Inflammatory macrophage treated with lipopolysaccharide for 4 hours (primary cell): ENCODE data around the gene SIGLEC15.
A peak's percentile ranks its signal among the peaks of the same experiment; 100 is the strongest.
"Not testable (repeated sequence)": the region's sequence is repeated elsewhere in the genome, so short reads cannot be mapped to it uniquely, and the experiment has no call there.

Experiments
- DNase-seq: peaks from one replicate; pipeline ENCODE4 v3.0.0-alpha.2; 2020

Gene SIGLEC15, protein sequence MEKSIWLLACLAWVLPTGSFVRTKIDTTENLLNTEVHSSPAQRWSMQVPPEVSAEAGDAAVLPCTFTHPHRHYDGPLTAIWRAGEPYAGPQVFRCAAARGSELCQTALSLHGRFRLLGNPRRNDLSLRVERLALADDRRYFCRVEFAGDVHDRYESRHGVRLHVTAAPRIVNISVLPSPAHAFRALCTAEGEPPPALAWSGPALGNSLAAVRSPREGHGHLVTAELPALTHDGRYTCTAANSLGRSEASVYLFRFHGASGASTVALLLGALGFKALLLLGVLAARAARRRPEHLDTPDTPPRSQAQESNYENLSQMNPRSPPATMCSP

DNA sequence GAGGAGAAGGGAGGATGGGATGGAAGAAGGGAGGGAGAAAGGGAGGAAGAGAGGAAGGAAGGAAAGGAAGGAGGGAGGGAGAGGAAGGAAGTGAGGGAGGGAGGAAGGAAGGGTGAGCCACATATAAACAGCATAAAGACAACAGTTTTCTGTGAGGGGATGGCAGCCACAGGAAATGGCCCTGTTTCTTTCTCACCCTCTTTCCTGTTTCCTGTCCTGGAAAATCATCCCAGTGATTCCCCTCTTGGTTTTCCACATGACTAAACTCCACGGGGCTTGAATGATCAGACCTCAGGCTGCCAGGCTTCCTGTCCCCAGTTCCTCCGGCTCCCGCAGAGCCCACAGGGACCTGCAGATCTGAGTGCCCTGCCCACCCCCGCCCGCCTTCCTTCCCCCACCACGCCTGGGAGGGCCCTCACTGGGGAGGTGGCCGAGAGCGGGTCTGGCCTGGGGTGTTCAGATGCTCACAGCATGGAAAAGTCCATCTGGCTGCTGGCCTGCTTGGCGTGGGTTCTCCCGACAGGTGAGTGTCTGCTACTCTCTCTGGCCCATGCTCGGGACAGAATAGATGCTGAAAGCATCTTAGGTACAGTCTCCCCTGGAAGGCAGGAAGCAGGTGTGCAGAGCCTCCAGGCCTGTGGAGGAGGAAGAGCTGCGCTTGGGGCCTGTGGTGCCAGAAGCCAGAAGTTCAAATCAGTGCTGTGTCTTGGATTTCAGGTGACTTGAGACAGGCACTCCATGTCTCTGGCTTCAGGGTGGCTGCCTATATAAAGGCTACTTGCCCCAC lies at the start of gene SIGLEC15:
Gene SIGLEC15 (plus strand): TSS at position 418 of the 787 bp plus-strand sequence. CDS start 54 bp downstream, at position 472.
- DNase-seq: peak; percentile 41

DNA sequence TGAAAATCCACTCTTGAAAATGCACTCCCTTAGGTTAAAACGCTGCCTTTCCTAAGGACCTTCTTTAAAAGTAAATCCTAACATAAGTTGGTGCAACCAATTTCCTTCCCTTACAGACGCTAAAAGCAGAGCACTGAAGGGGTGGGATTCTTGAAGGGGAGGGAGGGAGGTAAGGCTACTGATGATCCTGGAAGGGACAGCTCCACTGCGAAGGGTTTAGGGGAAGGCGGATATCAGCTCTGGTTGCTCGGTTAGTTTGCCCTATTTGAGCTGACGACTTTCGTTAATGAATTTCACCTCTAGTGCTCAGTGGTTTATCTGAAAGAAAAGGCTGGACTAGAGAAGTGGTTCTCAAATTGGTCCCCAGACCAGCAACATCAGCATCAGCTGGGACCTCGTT lies 49.7 kb upstream of the SIGLEC15 start:
- no peak for DNase-seq

DNA sequence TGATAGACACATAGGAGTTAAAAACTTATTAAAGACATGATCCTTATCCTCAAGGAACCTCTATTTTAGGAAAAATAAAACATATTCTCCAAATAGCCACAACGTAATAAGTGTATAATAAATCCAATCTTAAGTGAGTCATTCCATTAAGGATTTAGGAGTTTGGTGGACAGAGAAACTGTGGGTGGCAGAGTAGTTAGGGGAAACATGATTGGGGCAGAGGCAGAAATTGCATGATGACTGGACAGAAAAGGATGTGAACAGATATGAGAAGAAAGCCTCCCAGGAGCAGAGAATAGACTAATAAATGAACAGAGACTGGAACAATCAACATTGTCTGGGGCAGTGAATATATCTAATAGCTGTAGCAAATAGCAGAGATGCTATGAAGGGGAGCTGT lies 48.1 kb upstream of the SIGLEC15 start:
- DNase-seq: no peak

DNA sequence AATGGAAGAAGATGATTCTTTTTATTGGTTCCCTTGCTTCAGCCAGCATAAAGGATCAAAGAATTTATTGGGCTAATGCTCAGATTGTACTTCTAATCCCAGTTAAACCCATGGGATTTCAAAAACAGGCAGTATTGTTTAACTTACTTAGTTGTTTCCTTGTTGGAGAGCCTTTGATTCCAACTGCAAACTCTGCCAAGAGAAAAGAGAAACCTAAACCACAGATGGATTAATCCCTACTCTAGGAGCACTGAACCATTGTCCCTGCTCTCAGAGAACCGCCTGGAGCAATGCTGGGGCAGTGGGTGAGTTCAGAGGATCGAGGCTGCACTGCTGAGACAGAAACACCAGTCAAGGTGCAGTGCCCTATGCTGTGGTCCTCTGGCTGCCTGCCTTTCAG lies 44.9 kb upstream of the SIGLEC15 start:
- DNase-seq: no peak

DNA sequence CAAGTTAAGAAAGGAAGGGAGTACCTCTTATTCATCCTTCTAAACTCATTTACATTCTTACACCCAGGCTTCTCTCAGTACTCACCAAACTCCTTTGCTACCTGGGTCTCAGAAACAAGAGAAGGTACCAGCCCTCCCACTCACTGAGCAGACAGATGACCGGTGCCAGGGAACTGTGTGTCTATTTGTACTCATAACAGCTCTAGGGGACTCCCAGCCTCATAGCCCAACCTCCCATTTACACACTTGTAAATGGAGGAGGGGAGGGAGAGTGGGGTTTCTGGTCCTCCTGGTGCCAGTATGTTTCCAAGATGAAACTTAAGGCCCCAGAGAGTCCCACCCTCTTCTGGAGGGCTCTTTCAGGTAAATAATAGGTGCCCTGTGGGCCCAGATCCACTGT lies 42.8 kb upstream of the SIGLEC15 start:
- DNase-seq: no peak

DNA sequence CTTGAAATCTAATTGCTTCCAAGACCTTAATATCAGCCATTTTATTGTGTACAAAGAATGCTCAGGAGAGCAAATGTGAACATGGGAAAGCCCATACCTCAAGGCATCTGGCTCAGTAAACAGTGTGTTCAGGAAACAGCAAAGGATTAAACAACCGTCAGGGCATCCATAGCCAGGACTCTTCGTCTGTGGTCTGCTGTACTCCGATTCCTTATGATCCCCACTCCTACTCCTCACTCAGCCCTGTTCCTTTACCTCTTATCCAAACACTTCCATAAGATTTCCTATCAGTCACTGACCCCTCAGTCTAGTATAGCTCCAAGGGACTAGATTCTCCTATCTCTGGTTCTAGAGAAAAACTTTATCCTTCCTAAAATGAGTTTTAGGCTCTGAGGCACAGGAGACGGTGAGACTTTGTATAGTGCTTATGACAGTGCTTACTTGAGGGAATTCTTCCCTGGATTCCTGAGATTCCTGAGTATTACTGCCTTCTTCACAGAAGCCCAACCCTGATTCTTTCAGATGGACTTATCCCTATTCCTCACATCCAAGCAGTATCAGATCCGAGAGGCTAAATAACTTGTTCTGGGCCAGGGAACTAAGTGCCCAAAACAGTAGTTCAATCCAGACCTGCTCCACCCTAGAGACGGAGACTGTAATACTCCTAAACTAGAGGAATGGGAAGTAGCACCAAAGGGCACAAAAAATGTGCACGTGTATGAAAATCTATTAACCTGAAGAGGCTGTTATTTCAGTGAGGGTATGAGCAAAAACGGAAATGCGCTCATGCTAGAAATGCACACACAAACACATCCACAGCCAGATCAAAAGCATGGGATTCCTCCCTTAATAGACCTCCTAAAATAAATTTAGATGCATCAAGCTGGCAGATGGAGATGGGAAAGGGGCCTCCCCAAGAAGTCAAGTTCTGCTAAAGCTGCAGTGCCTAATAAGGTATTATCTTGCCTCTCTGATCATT lies 42.1 kb upstream of the SIGLEC15 start:
- no peak for DNase-seq

DNA sequence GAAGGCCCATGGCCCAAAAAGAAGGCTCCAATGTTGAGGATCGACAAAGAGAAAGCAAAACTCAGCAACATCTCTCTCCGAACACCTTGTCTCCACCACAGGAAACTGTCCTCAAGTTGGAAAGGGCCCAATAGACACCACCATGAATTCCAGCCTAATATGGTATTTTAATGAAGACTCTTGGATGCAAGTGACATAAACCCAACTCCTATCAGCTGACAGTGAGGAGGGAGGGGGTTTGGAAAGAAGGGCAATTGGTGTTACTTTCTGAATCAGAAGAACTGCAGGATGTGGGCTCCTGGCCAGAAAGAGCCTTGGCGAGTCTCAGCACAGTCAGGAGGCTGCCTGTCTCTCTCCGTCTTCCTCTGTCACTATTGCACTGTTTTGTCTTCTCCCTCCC lies 40.3 kb upstream of the SIGLEC15 start:
- DNase-seq: peak; percentile 5

DNA sequence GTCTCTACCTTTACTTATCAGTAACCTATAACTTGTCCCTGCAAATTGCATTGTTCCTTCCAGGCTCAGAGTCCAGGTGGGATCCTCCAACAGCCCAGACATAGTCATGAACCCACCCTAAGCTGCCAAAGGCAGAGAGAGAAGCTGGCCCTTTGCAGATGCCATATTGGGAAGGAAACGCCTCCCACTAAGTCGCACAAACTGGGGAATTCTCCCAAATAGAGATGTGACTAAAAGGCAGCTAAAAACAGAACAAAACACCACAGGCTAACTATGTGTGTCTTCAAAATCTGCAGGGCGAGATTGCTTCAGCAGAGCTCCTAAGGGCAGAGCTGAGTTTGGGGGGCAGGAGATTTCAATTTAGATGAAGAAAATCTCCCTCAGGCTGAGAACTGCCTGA lies 38.5 kb upstream of the SIGLEC15 start:
- DNase-seq: no peak

DNA sequence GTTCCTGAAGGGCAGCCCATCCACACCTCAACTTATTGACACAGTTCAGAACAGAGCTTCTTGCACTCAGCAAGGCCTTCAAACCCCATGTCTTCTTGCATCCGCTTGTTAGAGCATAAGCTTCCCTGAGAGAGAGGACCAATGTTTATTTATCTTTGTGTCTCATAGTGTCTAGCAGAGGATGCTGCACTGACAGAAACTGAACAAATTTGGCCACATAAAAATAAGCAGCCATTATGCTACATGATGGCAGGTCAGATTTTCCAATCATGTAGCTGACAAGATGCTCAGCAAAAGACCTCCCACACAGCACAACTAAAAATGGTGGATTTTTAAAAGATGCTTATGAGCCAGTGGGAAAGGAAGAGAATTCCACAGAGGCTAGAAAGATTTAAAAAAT lies 38.1 kb upstream of the SIGLEC15 start:
- DNase-seq: no peak

DNA sequence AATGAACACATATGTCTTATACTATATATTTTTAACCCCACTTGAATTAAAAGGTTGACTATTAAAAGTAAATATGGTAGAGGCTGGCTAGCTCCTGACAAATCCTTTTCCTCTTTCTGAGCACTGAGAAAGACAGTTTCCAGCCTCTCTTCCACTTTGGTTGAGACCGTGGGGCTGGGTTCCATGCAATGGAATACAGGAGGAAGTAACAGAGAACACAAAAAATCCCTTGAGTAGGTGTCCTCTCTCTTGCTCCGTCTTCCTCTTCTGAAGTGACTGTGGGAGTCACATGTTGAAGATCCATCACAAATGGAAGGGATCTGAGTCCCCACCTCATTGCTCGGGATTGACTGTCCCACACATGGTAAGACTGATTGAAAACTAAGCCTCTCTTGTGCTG lies 36.6 kb upstream of the SIGLEC15 start:
- DNase-seq: peak; percentile 83

DNA sequence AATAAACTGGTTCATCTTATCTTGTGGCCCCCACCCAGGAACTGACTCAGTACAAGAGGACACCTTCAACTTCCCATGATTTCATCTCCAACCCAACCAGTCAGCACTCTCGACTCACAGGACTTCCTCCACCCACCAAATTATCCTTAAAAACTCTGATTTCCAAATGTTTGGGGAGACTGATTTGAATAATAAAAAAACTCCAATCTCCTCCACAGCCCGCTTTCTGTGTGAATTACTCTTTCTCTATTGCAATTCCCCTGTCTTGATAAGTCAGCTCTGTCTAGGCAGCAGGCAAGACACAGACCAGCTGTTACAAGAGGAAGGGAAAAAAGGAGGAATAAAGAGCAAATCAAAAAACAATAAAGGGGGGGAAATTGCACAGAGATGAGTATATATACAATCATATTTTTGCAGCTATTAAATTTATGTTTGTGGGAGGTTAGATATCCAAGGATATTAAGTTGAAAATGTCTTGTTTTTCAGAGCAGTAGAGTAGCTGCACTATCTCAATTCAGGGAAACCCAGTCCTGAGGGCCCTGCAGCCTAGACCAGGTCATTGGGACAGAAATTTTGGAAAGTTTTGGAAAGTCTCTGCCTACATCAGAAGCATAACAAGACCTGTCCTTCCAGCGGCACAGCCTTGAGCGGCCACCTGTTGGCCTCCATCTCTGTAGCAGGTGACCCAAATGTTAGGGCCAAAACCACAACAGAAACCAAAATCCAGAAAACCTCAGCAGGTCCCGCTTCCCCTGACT lies 32.8 kb upstream of the SIGLEC15 start:
- peak; percentile 72 for DNase-seq

DNA sequence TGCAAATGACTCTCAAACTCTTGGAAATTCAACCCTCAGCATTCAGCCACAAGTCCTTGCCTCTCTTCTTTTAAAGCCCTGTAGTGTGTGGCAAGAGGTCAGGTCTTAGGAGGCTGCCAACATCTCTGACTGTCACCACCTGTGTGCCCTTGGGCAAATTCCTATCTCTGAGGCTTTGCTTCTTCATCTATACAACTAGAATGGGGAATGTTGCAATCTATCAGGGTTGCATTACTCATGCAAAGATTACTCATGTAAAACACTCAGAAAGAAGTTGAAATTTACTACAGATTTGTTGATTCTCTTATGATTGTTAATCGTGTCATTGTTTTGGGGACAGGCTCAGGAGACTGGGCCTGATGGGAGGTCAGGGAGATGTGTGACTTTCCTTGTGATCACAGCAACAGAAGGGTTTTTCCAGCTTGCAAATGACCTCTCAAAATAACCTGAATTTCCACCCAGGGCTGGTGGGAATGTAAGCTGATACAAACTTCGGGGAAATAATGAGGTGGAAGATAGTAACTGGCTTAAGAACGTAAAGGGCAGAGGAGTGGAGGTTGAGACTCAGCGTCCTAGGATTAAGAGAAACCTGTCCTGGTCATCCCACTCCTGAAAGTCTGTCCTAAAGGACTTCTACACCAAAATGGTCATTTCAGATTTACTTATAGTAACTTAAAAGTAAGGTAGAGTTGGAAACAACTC lies 32.1 kb upstream of the SIGLEC15 start:
- peak; percentile 92 for DNase-seq

DNA sequence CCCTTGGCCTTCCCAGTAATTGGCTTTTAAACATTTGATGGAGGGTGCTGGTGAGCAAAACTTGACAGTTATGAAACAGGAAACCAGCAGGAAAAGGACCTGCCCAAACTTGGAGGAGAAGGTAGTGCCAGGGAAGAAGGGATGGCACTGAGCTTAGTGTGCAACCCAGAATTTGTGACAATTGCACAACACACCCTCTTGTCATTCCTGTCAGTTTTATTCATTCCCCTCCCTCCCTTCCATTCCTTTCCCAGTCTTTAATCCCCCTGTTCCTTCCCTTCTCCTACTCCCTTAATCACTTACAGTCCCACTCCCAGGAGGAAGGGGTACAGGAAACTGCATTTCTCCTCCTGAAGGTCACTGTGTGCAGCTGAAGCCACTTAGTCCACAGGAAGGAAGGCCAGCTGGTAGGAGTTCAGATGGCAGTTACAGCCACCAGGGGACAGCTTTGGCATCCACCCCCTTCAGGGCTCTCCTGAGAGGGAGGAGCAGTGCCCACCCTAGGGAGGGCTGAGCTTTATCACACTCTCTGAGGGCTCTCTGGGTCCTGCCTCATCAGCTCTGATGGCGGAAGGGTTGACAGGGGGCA lies 24.0 kb upstream of the SIGLEC15 start:
- no peak for DNase-seq

DNA sequence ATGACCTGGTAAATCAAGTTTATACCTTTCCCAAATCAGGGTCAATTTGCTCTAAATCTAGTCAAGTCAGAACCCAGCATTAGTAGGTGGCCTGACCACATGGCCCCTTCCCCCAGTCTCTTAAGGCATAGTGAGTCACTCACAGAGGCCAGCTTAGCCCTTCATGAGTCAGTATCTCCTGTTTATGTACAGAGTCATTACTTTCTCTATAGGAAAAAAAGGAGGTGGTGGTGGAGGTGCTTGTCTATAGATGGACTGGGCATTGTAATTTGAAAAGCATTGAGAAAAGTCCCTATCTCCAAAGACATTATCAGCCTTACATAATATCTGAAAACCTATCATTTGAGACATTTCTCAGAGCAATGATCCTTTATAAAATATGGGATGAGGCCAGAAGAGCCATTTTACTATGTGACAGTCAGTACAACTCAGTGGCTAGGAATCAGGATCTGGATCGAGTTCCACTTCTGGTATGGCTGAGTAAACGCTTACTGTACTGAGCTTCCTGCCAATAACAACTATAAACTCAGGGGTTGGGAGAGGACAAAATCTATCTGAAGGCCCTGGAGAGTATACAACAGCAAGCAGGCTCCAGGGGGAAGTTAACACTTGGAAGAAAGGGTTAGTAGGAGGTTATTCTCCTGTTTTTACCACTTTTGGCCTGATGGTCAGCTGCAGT lies 22.5 kb upstream of the SIGLEC15 start:
- peak; percentile 86 for DNase-seq

DNA sequence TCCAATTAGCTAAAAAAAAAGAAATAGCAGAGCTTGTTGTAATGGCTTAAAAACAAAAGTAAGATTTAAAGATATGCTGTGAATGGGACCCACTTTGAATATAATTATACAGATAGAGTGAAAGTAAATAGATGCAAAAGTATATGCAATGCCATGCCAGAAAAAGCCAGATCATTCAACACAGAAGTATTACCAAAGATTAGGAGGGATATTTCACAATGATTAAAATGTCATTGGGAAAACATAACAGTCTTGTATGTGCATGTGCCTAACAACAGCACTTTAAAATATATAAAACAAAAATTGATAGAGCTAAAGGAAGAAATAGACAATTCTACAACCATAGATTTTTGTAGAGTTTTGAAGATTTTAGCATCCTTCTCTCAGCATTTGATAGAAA lies 19.9 kb upstream of the SIGLEC15 start:
- DNase-seq: peak; percentile 62

DNA sequence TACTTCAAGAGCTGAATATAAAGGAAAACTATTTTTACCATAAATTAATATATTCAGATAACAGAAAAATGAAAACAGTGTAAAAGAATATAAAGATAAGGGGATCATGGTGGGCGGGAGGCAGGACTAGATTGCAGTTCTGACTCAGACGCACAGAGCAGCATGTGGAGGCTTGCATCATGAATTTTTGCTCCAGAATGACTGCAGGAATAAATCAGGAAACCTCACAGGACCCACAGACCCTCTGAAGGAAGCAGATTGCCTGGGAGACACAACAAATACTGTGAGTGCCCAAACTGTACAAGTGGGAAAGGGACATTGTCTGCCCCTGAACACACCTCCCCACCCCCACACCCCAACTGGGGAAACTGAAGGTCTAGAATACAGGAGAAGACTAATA lies 19.2 kb upstream of the SIGLEC15 start:
- DNase-seq: peak; percentile 78

DNA sequence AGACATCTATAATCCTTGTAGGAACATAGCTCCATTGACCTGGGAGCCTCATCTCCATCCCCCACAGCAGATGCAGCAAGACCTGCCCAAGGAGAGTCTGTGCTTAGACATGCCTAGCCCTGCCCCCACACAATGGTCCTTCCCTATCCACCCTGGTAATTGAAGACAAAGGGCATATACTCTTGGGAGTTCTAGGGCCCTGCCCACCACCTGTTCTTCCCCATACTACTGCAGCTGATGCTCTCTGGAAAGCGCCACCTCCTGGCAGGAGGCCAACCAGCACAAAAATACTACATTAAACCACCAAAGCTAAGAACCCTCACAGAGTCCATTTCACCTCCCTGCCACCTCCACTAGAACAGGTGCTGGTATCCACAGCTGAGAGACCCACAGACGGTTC lies 18.3 kb upstream of the SIGLEC15 start:
- DNase-seq: peak; percentile 48

DNA sequence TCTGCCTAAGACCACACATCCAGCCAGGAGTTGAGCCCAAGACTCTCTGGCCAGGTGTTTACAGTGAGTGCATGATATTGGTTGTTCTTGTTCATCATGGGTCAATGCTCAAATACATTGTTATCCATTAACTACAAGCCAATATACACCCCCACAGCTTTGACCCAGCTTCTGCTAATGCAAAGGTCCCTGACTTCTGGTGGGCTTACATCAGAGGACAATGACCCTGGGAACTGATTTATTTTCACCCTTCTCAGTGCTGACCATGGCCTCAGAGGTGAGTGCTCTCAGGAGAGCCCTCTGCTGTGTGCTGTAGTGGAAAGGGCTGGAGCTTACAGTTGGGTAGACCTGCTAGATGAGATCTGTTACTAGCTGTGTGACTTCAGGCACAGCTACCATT lies 10.7 kb upstream of the SIGLEC15 start:
- DNase-seq: not testable (repeated sequence)

DNA sequence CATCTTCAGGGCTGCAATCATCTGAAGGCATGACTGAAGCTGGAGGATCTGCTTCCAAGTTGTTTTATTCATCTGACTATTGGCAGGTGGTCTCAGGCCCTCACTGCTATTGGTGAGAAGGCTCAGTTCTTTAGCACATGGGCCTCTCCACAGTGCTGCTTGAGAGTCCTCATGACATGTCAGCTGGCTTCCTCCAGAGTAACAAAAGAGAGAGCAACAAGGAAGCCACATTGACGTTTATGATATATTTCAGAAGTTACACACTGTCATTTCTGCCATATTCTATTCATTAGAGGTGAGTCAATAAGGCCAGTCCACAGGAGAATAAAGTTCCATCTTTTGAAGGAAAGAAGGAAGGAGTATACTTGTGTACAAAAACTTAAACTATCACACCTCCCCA lies 7.9 kb upstream of the SIGLEC15 start:
- DNase-seq: no peak

DNA sequence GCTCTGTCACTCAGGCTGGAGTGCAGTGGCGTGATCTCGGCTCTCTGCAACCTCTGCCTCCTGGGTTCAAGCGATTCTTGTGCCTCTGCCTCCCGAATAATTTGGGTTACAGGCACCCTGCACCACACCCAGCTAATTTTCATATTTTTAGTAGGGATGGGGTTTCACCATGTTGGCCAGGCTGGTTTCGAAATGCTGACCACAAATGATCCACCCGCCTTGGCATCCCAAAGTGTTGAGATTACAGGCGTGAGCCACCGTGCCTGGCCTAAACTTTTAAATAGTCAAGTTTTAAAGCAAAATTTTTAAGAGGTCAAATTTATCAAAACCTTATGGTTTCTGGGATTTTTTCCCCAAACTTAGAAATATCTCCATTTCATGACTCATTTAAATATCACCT lies 6.7 kb upstream of the SIGLEC15 start:
- peak; percentile 67 for DNase-seq
